Kidney (tissue), 14 donors: Measurements from ENCODE around the gene COL5A2. TPM values are rescaled to one million over a fixed set of nuclear protein-coding genes. Genes with fewer than 3 reads are reported as not detected.

ENCODE experiments used
- DNase-seq, 5 donors: peaks; one replicate each; pipeline ENCODE4 v3.0.0-alpha.2; 2013 to 2020
- FAIRE-seq: peaks from 2 replicates; lab custom pipeline; 2012; peaks lifted over from hg19 to GRCh38; lab: Jason Lieb, UNC
- H3K27ac ChIP-seq, 2 donors: one replicate each; pipeline ENCODE4 v1.7.0; 2013; ENCODE audit warnings: low read depth in 2 of 2, low read length in 2 of 2, inconsistent platforms in 1 of 2
- H3K27me3 ChIP-seq: one replicate; pipeline ENCODE4 v1.7.1; 2013; ENCODE audit warnings: low read length, inconsistent platforms; ENCODE audit not compliant: control insufficient read depth, insufficient read depth
- H3K36me3 ChIP-seq, 3 donors: one replicate each; pipeline versions ENCODE4 v1.7.0 to v1.7.1; 2013; ENCODE audit warnings: low read length in 3 of 3, control low read depth in 1 of 3, inconsistent platforms in 1 of 3; ENCODE audit not compliant: insufficient read depth in 3 of 3, control insufficient read depth in 2 of 3
- H3K4me1 ChIP-seq, 3 donors: one replicate each; pipeline versions ENCODE4 v1.7.0 to v1.7.1; 2013; ENCODE audit warnings: low read length in 3 of 3, inconsistent platforms in 1 of 3, low read depth in 1 of 3; ENCODE audit not compliant: control insufficient read depth in 2 of 3, insufficient read depth in 2 of 3
- H3K4me3 ChIP-seq, 3 donors: one replicate each; pipeline versions ENCODE4 v1.7.0 to v1.8.1; 2013; ENCODE audit warnings: low read length in 3 of 3, control low read depth in 1 of 3, inconsistent platforms in 1 of 3
- H3K9ac ChIP-seq, 3 donors: one replicate each; pipeline versions ENCODE4 v1.7.0 to v1.7.1; 2013; ENCODE audit warnings: low read length in 3 of 3, control low read depth in 1 of 3, inconsistent platforms in 1 of 3
- H3K9me3 ChIP-seq, 3 donors: one replicate each; pipeline versions ENCODE4 v1.7.0 to v1.7.1; 2013; ENCODE audit warnings: low read length in 3 of 3, control low read depth in 1 of 3, inconsistent platforms in 1 of 3; ENCODE audit not compliant: control insufficient read depth in 2 of 3, insufficient read depth in 1 of 3
- CTCF ChIP-seq: IDR thresholded peaks from 3 replicates; pipeline ENCODE4 v1.5.1; 2012; ENCODE audit warnings: mild to moderate bottlenecking, moderate library complexity, borderline replicate concordance; ENCODE audit not compliant: insufficient read depth; ENCODE audit errors: extremely low read depth
- intact Hi-C: fragments of 100-400 bp; cut with DNase I; formaldehyde crosslinking; loops from one replicate; pipeline ENCODE4 v1.11.1; 2022
- polyA plus RNA-seq: library from polyadenylated mRNA; stranded (reverse); fragments of 350-450 nt; fragmentation: Illumina TruSeq; extraction: RNeasy Lipid Tissue Mini Kit (QIAGEN cat#74804); gene quantifications from one replicate; pipeline ENCODE4 v1.2.3, GENCODE V29; 2014; ENCODE audit warnings: low read depth, low replicate concordance; ENCODE audit not compliant: insufficient read depth
- total RNA-seq: library from RNA; stranded (reverse); fragmentation: NEBNext Ultra II Directional; extraction: Animal tissue kit (Norgen Biotek cat#: 25700); gene quantifications from one replicate; pipeline ENCODE4 v1.2.1, GENCODE V29; 2021
- donor health status: control.
- donor health status: control.
- donor health status: control.
- donor health status: control.
- donor health status: control.
- donor health status: DM: yes; HTN: yes; CAD: no.
- donor health status: Normal renal cell carcinoma (clear cell type).

Gene COL5A2
- total and polyA plus RNA-seq, 2 donors from 2014 or later: 3.6 to 12.3 TPM

GRCh38 chr2:189008555-189009262, 170.9 kb downstream of the COL5A2 start:
- Histone ChIP-seq H3K27ac (no peak overlapping the region), H3K36me3 (no peaks in the 10 kb centered on the region), H3K4me1 (no peaks in the 10 kb centered on the region), H3K4me3 (no peak overlapping the region), H3K9ac (no peak overlapping the region), H3K9me3 (no peaks in the 10 kb centered on the region), H3K27me3 (no peaks in the 10 kb centered on the region)
- DNase-seq: no peak
- intact Hi-C loops: no loop called here
- no peak for TF ChIP-seq CTCF
- FAIRE-seq: no peak

GRCh38 chr2:189002079-189002478, 177.5 kb downstream of the COL5A2 start:
- FAIRE-seq (no peak), DNase-seq (no peak)
- H3K9me3 ChIP-seq: no peaks in the 10 kb centered on the region
- no peaks in the 10 kb centered on the region for H3K27me3 ChIP-seq
- H3K4me1 ChIP-seq: no peaks in the 10 kb centered on the region
- no peak overlapping the region for H3K27ac ChIP-seq
- peaks cover 0 to 4% (median 0%) of the 10 kb centered on the region in 3 donors for H3K36me3 ChIP-seq
- H3K9ac ChIP-seq: no peak overlapping the region
- TF ChIP-seq CTCF: no peak
- intact Hi-C loops: no loop called here
- no peak overlapping the region for H3K4me3 ChIP-seq

GRCh38 chr2:189000221-189000620, 179.3 kb downstream of the COL5A2 start:
- Histone ChIP-seq H3K4me3 (no peak overlapping the region), H3K27me3 (no peaks in the 10 kb centered on the region), H3K4me1 (no peaks in the 10 kb centered on the region), H3K27ac (no peak overlapping the region), H3K36me3 (peaks cover 0 to 4% (median 0%) of the 10 kb centered on the region in 3 donors), H3K9ac (no peak overlapping the region), H3K9me3 (no peaks in the 10 kb centered on the region)
- no peak for TF ChIP-seq CTCF
- DNase-seq: no peak
- intact Hi-C loops: no loop called here
- no peak for FAIRE-seq
